Ovary (tissue), 9 donors: Measurements from ENCODE around the gene PSMG4. TPM values are rescaled to one million over a fixed set of nuclear protein-coding genes. Genes with fewer than 3 reads are reported as not detected.
A peak's percentile ranks its signal among the peaks of the same experiment; 100 is the strongest.

Experiments
- DNase-seq, 5 donors: peaks; one replicate each; pipeline ENCODE4 v3.0.0-alpha.2; 2019 to 2020
- H3K27ac ChIP-seq, 2 donors: fragments of 200-600 bp; one replicate each; pipeline versions ENCODE4 v1.5.1 to v1.8.0; 2019 to 2022
- H3K27me3 ChIP-seq: fragments of 200-600 bp; one replicate; pipeline ENCODE4 v1.8.0; 2022
- H3K36me3 ChIP-seq: fragments of 200-600 bp; sonication (generic); one replicate; pipeline ENCODE4 v1.5.1; 2019
- H3K4me1 ChIP-seq: one replicate; pipeline ENCODE4 v1.8.1; 2013; ENCODE audit warnings: mild to moderate bottlenecking, moderate library complexity; ENCODE audit not compliant: insufficient read depth
- H3K4me3 ChIP-seq: fragments of 200-600 bp; sonication (generic); one replicate; pipeline ENCODE4 v1.5.1; 2017
- H3K9me3 ChIP-seq, 2 donors: fragments of 200-600 bp in 1 of 2; sonication (generic) in 1 of 2; one replicate each; pipeline versions ENCODE4 v1.5.1 to v1.8.1; 2013 to 2019; ENCODE audit warnings: mild to moderate bottlenecking in 1 of 2, moderate library complexity in 1 of 2
- CTCF ChIP-seq, 3 donors: fragments of 450-650 bp in 2 of 3; fragments of 200-600 bp in 1 of 3; IDR thresholded peaks; one replicate each; pipeline versions ENCODE4 v1.5.1 to v1.8.0; 2016 to 2022; ENCODE audit warnings: antibody characterized with exemption in 3 of 3, mild to moderate bottlenecking in 1 of 3
- EP300 ChIP-seq: sonication (generic); formaldehyde crosslinking; IDR thresholded peaks from one replicate; pipeline ENCODE4 v1.6.1; 2017; ENCODE audit warnings: antibody characterized with exemption
- POLR2A ChIP-seq: fragments of 450-650 bp; IDR thresholded peaks from one replicate; pipeline ENCODE4 v1.6.1; 2017; ENCODE audit warnings: antibody characterized with exemption, mild to moderate bottlenecking, moderate library complexity
- WGBS, 3 donors: extraction: QIAGEN DNeasy Blood & Tissue Kit in 1 of 3; methylation state at CpG; one replicate each; pipeline versions ENCODE4 v1.1.5 to v1.1.7; 2013 to 2017; 5-methylcytosine and 5-hydroxymethylcytosine counted together
- intact Hi-C, 4 donors: fragments of 100-400 bp; cut with DNase I; formaldehyde crosslinking; loops; one replicate each; pipeline versions ENCODE4 v1.11.0 to v1.15.1; 2022 to 2023
- polyA plus RNA-seq, 2 donors: library from polyadenylated mRNA; stranded (reverse); fragments of 200-250 nt in 1 of 2; fragments of 350-450 nt in 1 of 2; fragmentation: Illumina TruSeq in 1 of 2; extraction: RNeasy Lipid Tissue Mini Kit (QIAGEN cat#74804) in 1 of 2; gene quantifications; one replicate each; pipeline ENCODE4 v1.2.3, GENCODE V29; 2013 to 2014
- total RNA-seq, 7 donors: library from RNA; depleted of rRNA in 2 of 7; stranded (reverse); fragments of >200 nt in 2 of 7; fragmentation: NEBNext Ultra II Directional in 3 of 7; extraction: Animal tissue kit (Norgen Biotek cat#: 25700) in 3 of 7; gene quantifications; one replicate each; pipeline versions ENCODE4 v1.1.0 to v1.2.4, GENCODE V29; 2016 to 2023
- donor health status: DM: no; HTN: no; CAD: no; lungs with moderate emphysema.
- donor health status: DM: no; HTN: no; CAD: no.
- donor health status: Bipolar disorder and iron deficiency.
- donor health status: DM: yes; HTN: yes; CAD: no.
- donor health status: DM: no; HTN: no; CAD: no.
- donor health status: DM: yes; HTN: yes; CAD: no.

PSMG4 gene
- total and polyA plus RNA-seq, 9 donors: 8.5 to 34.8 (median 22.7) TPM

DNA sequence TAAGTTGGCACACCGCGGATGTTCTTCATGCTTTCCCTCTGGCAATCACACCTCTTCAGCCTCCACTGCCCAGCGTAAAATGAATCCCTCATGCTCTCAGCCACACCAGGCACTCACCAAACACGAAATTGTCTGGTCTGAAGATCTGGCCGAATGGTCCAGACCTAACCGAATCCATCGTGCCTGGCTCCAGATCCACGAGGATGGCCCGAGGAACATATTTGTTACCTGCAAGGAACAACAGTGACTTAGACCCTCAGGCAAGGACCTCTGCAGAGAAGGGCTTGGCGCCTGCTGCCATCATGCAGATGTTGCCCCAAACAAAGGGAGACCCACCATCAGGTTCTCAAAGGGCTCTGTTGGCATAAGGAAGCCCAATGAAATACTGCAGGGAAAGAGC lies 32.7 kb upstream of the PSMG4 start:
- no peak overlapping the region for H3K27ac ChIP-seq
- TF ChIP-seq CTCF (IDR thresholded peaks at IDR 0.05) (no peak), EP300 (no peak)
- no peak overlapping the region for H3K4me3 ChIP-seq
- intact Hi-C loops: no loop called here
- peaks cover 2% of the 10 kb centered on the region for H3K27me3 ChIP-seq
- peaks cover 9% of the 10 kb centered on the region for H3K4me1 ChIP-seq
- WGBS, 3 donors: 90 to 93% (median 93%) methylated on average over 10 of the region's 10 CpGs
- no peak for DNase-seq
- H3K9me3 ChIP-seq: no peaks in the 10 kb centered on the region
- no peaks in the 10 kb centered on the region for H3K36me3 ChIP-seq

GRCh38 chr6:3226481-3227362 lies 32.0 kb upstream of the PSMG4 start:
- Histone ChIP-seq H3K27me3 (peaks cover 2% of the 10 kb centered on the region), H3K27ac (no peak overlapping the region), H3K4me3 (peak overlapping the region; percentile 19), H3K9me3 (no peaks in the 10 kb centered on the region), H3K36me3 (no peaks in the 10 kb centered on the region), H3K4me1 (peaks cover 9% of the 10 kb centered on the region)
- DNase-seq: peak in 2 of 5 donors; percentile 32 to 45
- TF ChIP-seq CTCF (IDR thresholded peaks at IDR 0.05) (no peak), POLR2A (no peak), EP300 (no peak)
- intact Hi-C loops: no loop called here
- 2 to 3% (median 3%) methylated on average over 54 of the region's 54 CpGs for WGBS, 3 donors

- 1 to 3% (median 1%) methylated on average over 46 to 66 of the region's 66 CpGs for WGBS, 3 donors
- H3K4me3 ChIP-seq: peak within 1 kb of the TSS; percentile 19
- intact Hi-C loops: no loop called here
- DNase-seq: peak in 1 of 5 donors; percentile 33
- peaks cover 2% of the 10 kb centered on the region for H3K27me3 ChIP-seq
- H3K36me3 ChIP-seq: no peaks in the 10 kb centered on the region
- H3K9me3 ChIP-seq: no peaks in the 10 kb centered on the region
- H3K4me1 ChIP-seq: peaks cover 13% of the 10 kb centered on the region
- TF ChIP-seq EP300 (no peak), POLR2A (no peak), CTCF (IDR thresholded peaks at IDR 0.05) (no peak)
- no peak within 1 kb of the TSS for H3K27ac ChIP-seq
Measured at GRCh38 chr6:3227363-3228045, 31.2 kb upstream of the PSMG4 start, which contains the start of gene TUBB2B. Gene TUBB2B (minus strand): TSS chr6:3227653. CDS start chr6:3227543, 110 bp downstream.

- WGBS, 3 donors: 1 to 3% (median 2%) methylated on average over 31 to 38 of the region's 38 CpGs
- H3K27ac ChIP-seq: no peak overlapping the region
- TF ChIP-seq POLR2A: no peak
- no peak for TF ChIP-seq EP300
- TF ChIP-seq CTCF (IDR thresholded peaks at IDR 0.05): no peak
- intact Hi-C loops: no loop called here
- DNase-seq: peak in 1 of 5 donors; percentile 26
- peaks cover 13% of the 10 kb centered on the region for H3K4me1 ChIP-seq
- H3K9me3 ChIP-seq: no peaks in the 10 kb centered on the region
- no peaks in the 10 kb centered on the region for H3K36me3 ChIP-seq
- H3K27me3 ChIP-seq: peaks cover 2% of the 10 kb centered on the region
- H3K4me3 ChIP-seq: peak overlapping the region; percentile 19
Measured at GRCh38 chr6:3228046-3228671, 30.6 kb upstream of the PSMG4 start.
